IMR-90 (cell line): ENCODE results near the gene ASTL. TPM values are rescaled to one million over a fixed set of nuclear protein-coding genes. Genes with fewer than 3 reads are reported as not detected.

Experiments used
- ATAC-seq: fragments of 200-7000 bp; cut with Tn5 transposase; 2 replicates; pipeline ENCODE4 v1.9.1; 2020; ENCODE audit warnings: low read depth, mild to moderate bottlenecking, moderate library complexity
- BruUV-seq: library from RNA; stranded (reverse); fragments of 400-500 nt; replicated peaks from 2 replicates; lab custom pipeline; 2021; lab: Mats Ljungman, UMichigan
- CTCF ChIA-PET: fragments of 300-600 bp; formaldehyde crosslinking; extraction: SDS; loops from one replicate; lab custom pipeline; 2021; ENCODE audit warnings: antibody characterized with exemption; lab: Yijun Ruan, JAX
- POLR2A ChIA-PET: fragments of 300-600 bp; sonication (Branson Sonifier 250); formaldehyde crosslinking; loops from one replicate; lab custom pipeline; 2022; ENCODE audit warnings: antibody characterized with exemption; ENCODE audit not compliant: unreplicated experiment; lab: Charles Lee
- DNase-seq: peaks from one replicate; pipeline ENCODE4 v3.0.0; 2013
- H2AFZ ChIP-seq: replicated peaks from 2 replicates; pipeline ENCODE3; 2013; ENCODE audit warnings: low read length, mild to moderate bottlenecking; ENCODE audit not compliant: poor library complexity
- H2AK5ac ChIP-seq: 2 replicates; pipeline ENCODE4 v1.6.1; 2013; ENCODE audit warnings: low read depth, low read length, inconsistent platforms
- H2AK9ac ChIP-seq: replicated peaks from 2 replicates; pipeline ENCODE3; 2013; ENCODE audit warnings: mild to moderate bottlenecking, low read depth, low read length, moderate library complexity; ENCODE audit not compliant: poor library complexity
- H2BK120ac ChIP-seq: 2 replicates; pipeline ENCODE4 v1.6.1; 2013; ENCODE audit warnings: low read depth, low read length, inconsistent platforms
- H2BK15ac ChIP-seq: 3 replicates; pipeline ENCODE4 v1.6.1; 2013; ENCODE audit warnings: low read depth, low read length, inconsistent platforms
- H2BK20ac ChIP-seq: 2 replicates; pipeline ENCODE4 v1.6.1; 2013; ENCODE audit warnings: low read depth, mild to moderate bottlenecking, inconsistent platforms, low read length, moderate library complexity
- H2BK5ac ChIP-seq: 2 replicates; pipeline ENCODE4 v1.6.1; 2013; ENCODE audit warnings: mild to moderate bottlenecking, low read depth, low read length, inconsistent platforms; ENCODE audit not compliant: poor library complexity, severe bottlenecking
- H3K14ac ChIP-seq: replicated peaks from 2 replicates; pipeline ENCODE4 v1.6.1; 2013; ENCODE audit warnings: low read depth, low read length, inconsistent platforms
- H3K18ac ChIP-seq: 2 replicates; pipeline ENCODE4 v1.6.1; 2013; ENCODE audit warnings: low read depth, low read length, control low read depth
- H3K23ac ChIP-seq: 2 replicates; pipeline ENCODE4 v1.6.1; 2013; ENCODE audit warnings: low read depth, low read length, inconsistent platforms
- H3K27ac ChIP-seq: 2 replicates; pipeline ENCODE4 v1.5.1; 2013; ENCODE audit warnings: mild to moderate bottlenecking, control low read depth, low read length; ENCODE audit not compliant: insufficient read depth
- H3K27me3 ChIP-seq: 2 replicates; pipeline ENCODE4 v1.6.1; 2013; ENCODE audit warnings: low read length; ENCODE audit not compliant: control insufficient read depth, insufficient read depth
- H3K36me3 ChIP-seq: 2 replicates; pipeline ENCODE4 v1.6.1; 2013; ENCODE audit warnings: low read length, mixed read lengths; ENCODE audit not compliant: control insufficient read depth, insufficient read depth
- H3K4ac ChIP-seq: 2 replicates; pipeline ENCODE4 v1.6.1; 2013; ENCODE audit warnings: low read depth, low read length, inconsistent platforms
- H3K4me1 ChIP-seq: 2 replicates; pipeline ENCODE4 v1.6.1; 2013; ENCODE audit warnings: low read length, mixed read lengths; ENCODE audit not compliant: control insufficient read depth, insufficient read depth
- H3K4me2 ChIP-seq: 2 replicates; pipeline ENCODE4 v1.6.1; 2013; ENCODE audit warnings: low read depth, mild to moderate bottlenecking, control low read depth, low read length, moderate library complexity
- H3K4me3 ChIP-seq: 2 replicates; pipeline ENCODE4 v1.5.1; 2013; ENCODE audit warnings: low read depth, mild to moderate bottlenecking, control low read depth, low read length, moderate library complexity; ENCODE audit not compliant: insufficient read depth
- H3K56ac ChIP-seq: 2 replicates; pipeline ENCODE4 v1.6.1; 2013; ENCODE audit warnings: low read length, inconsistent platforms; ENCODE audit not compliant: insufficient read depth; ENCODE audit errors: extremely low read depth
- H3K79me1 ChIP-seq, 2 experiments: 2 replicates each; pipeline ENCODE4 v1.6.1; 2013; ENCODE audit warnings: low read length in 2 of 2, inconsistent platforms in 1 of 2, low read depth in 1 of 2
- H3K9ac ChIP-seq: 2 replicates; pipeline ENCODE4 v1.6.1; 2013; ENCODE audit warnings: low read depth, low read length, control low read depth
- H3K9me1 ChIP-seq: 2 replicates; pipeline ENCODE4 v1.6.1; 2013; ENCODE audit warnings: low read length, inconsistent platforms; ENCODE audit not compliant: insufficient read depth
- H3K9me3 ChIP-seq: 2 replicates; pipeline ENCODE4 v1.6.1; 2013; ENCODE audit warnings: low read length; ENCODE audit not compliant: control insufficient read depth, insufficient read depth
- H4K20me1 ChIP-seq: 2 replicates; pipeline ENCODE4 v1.6.1; 2013; ENCODE audit warnings: low read length, inconsistent platforms; ENCODE audit not compliant: insufficient read depth
- H4K5ac ChIP-seq: 2 replicates; pipeline ENCODE4 v1.6.1; 2013; ENCODE audit warnings: mild to moderate bottlenecking, low read depth, low read length, control low read depth
- H4K8ac ChIP-seq, 2 experiments: 2 replicates each; pipeline ENCODE4 v1.6.1; 2013; ENCODE audit warnings: low read depth in 2 of 2, low read length in 2 of 2, control low read depth in 1 of 2, inconsistent platforms in 1 of 2
- H4K91ac ChIP-seq: 2 replicates; pipeline ENCODE4 v1.6.1; 2013; ENCODE audit warnings: low read depth, low read length, inconsistent platforms; ENCODE audit not compliant: insufficient read depth
- BHLHE40 ChIP-seq: fragments of 150-350 bp; IDR thresholded peaks from 2 replicates; pipeline ENCODE4 v1.6.1; 2016; ENCODE audit warnings: mild to moderate bottlenecking, low read depth, low read length
- CEBPB ChIP-seq: IDR thresholded peaks from 2 replicates; pipeline ENCODE4 v1.6.1; 2012; ENCODE audit warnings: low read depth, low read length, improper control_type of control experiment
- CHD1 ChIP-seq: IDR thresholded peaks from 2 replicates; pipeline ENCODE4 v1.6.1; 2012; ENCODE audit warnings: low read depth, low read length, improper control_type of control experiment
- FOS ChIP-seq: fragments of 150-350 bp; IDR thresholded peaks from 2 replicates; pipeline ENCODE4 v1.6.1; 2016; ENCODE audit warnings: low read depth, low read length
- MAFK ChIP-seq: IDR thresholded peaks from 2 replicates; pipeline ENCODE4 v1.6.1; 2012; ENCODE audit warnings: low read depth, low read length, improper control_type of control experiment
- MAZ ChIP-seq: IDR thresholded peaks from 2 replicates; pipeline ENCODE4 v1.6.1; 2012; ENCODE audit warnings: low read depth, mild to moderate bottlenecking, low read length, improper control_type of control experiment, moderate library complexity, borderline replicate concordance
- MXI1 ChIP-seq: IDR thresholded peaks from 2 replicates; pipeline ENCODE4 v1.6.1; 2012; ENCODE audit warnings: low read depth, mild to moderate bottlenecking, low read length, moderate library complexity, borderline replicate concordance
- NFE2L2 ChIP-seq: fragments of 150-350 bp; IDR thresholded peaks from 2 replicates; pipeline ENCODE4 v1.6.1; 2016; ENCODE audit warnings: low read depth, mild to moderate bottlenecking, low read length
- POLR2A ChIP-seq: IDR thresholded peaks from 2 replicates; pipeline ENCODE4 v1.6.1; 2012; ENCODE audit warnings: mild to moderate bottlenecking, low read depth, low read length
- RAD21 ChIP-seq: IDR thresholded peaks from 2 replicates; pipeline ENCODE4 v1.6.1; 2012; ENCODE audit warnings: low read length, improper control_type of control experiment
- RCOR1 ChIP-seq: IDR thresholded peaks from 2 replicates; pipeline ENCODE4 v1.6.1; 2012; ENCODE audit warnings: mild to moderate bottlenecking, low read length, improper control_type of control experiment; ENCODE audit not compliant: insufficient replicate concordance
- RFX5 ChIP-seq: IDR thresholded peaks from 2 replicates; pipeline ENCODE4 v1.8.0; 2012; ENCODE audit warnings: low read depth, mild to moderate bottlenecking, low read length, moderate library complexity
- SMC3 ChIP-seq: fragments of 150-350 bp; IDR thresholded peaks from 2 replicates; pipeline ENCODE4 v1.6.1; 2016; ENCODE audit warnings: low read depth, mild to moderate bottlenecking, antibody characterized with exemption, low read length, moderate library complexity
- WGBS, 2 experiments: methylation state at CpG; one replicate each; pipeline versions ENCODE4 v1.1.5 to v1.1.7; 2013; ENCODE audit warnings: missing lambda C conversion rate in 2 of 2; ENCODE audit not compliant: insufficient read length in 1 of 2; ENCODE audit errors: extremely low coverage in 2 of 2; 5-methylcytosine and 5-hydroxymethylcytosine counted together
- dilution Hi-C: fragments of 300-500 bp; cut with HindIII; formaldehyde crosslinking; loops from one replicate; pipeline ENCODE4 v1.14.3; 2018; ENCODE audit warnings: low sequenced_read_pairs; ENCODE audit not compliant: unreplicated experiment
- in situ Hi-C: fragments of 300-500 bp; cut with MboI; formaldehyde crosslinking; loops from 3 replicates; pipeline ENCODE4 v1.14.3; 2019; ENCODE audit warnings: low sequenced_read_pairs, inconsistent platforms, mixed read lengths
- intact Hi-C: fragments of 100-400 bp; cut with micrococcal nuclease; formaldehyde crosslinking; loops from 2 replicates; pipeline ENCODE4 v1.10.0; 2022
- polyA plus RNA-seq, 3 experiments: library from polyadenylated mRNA; depleted of rRNA; stranded (reverse); fragments of >200 nt; gene quantifications; 2 replicates each; pipeline ENCODE4 v1.2.3, GENCODE V29; 2012; ENCODE audit warnings: low replicate concordance in 1 of 3
- total RNA-seq: library from RNA; depleted of rRNA; stranded (reverse); fragments of >200 nt; gene quantifications from 2 replicates; pipeline ENCODE4 v1.2.3, GENCODE V29; 2012
- TF ChIP-seq, protein P1 (sequence below): fragments of 150-350 bp; IDR thresholded peaks from 2 replicates; pipeline ENCODE4 v1.6.1; 2017; ENCODE audit warnings: mild to moderate bottlenecking, antibody characterized with exemption, low read length, low read depth
- TF ChIP-seq, protein P2 (sequence below): conservative IDR thresholded peaks from 2 replicates; pipeline ENCODE4 v1.5.1; 2012; ENCODE audit warnings: mild to moderate bottlenecking, low read depth, low read length, improper control_type of control experiment
- TF ChIP-seq, protein P3 (sequence below): fragments of 150-350 bp; IDR thresholded peaks from 2 replicates; pipeline ENCODE4 v1.6.1; 2016; ENCODE audit warnings: low read depth, mild to moderate bottlenecking, low read length, moderate library complexity, borderline replicate concordance

Gene ASTL
- total and polyA plus RNA-seq, 2 of the 4 experiments (the other 2 are of a cell fraction) = not detected

DNA sequence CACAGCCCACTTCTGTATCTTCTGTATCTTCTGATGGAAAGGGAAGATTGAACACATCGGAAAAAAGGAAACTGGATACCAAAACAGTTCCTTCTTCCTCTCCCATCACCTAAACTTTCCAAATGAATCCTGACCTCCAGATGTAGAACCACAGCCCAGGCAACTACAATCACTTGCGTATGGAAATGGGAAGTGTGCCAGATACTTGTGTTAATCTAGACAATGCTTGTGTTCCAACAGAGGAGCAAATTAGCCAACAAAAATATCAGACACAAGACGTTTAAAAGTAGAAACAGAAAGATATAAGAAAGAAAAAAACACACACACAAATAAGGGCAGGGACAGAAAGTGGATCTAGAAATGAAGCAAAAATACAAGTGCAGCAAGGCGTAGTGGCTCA lies 38.4 kb upstream of the ASTL start:
- 0 out of 2 replicates have a peak, but pooled peaks cover 3% of the 10 kb centered on the region for H3K9me1 ChIP-seq
- no peak for DNase-seq
- H3K4me3 ChIP-seq = no peak overlapping the region
- H3K9ac ChIP-seq = no peak overlapping the region
- dilution Hi-C loops = no loop called here
- no peak overlapping the region for H2AFZ ChIP-seq
- no peak overlapping the region for H2BK5ac ChIP-seq
- no peak overlapping the region for H4K91ac ChIP-seq
- intact Hi-C loops = no loop called here
- no TSS peak for BruUV-seq
- H3K4ac ChIP-seq = no peak overlapping the region
- WGBS, 2 experiments = no CpG with 5 or more reads among the region's 4 CpGs
- no peak overlapping the region for H2BK20ac ChIP-seq
- no peaks in the 10 kb centered on the region for H3K9me3 ChIP-seq
- no peak overlapping the region for H2BK120ac ChIP-seq
- H3K23ac ChIP-seq = no peak overlapping the region
- H3K56ac ChIP-seq = no peak overlapping the region
- POLR2A ChIA-PET = no interaction called here
- CTCF ChIA-PET = no interaction called here
- peaks cover 2% of the 10 kb centered on the region; the same call in 1 of the 2 replicates for H3K4me1 ChIP-seq
- no peak overlapping the region for H3K27ac ChIP-seq
- no peak overlapping the region for H2AK9ac ChIP-seq
- H3K27me3 ChIP-seq = no peaks in the 10 kb centered on the region
- H4K5ac ChIP-seq = no peak overlapping the region
- in situ Hi-C loops = no loop called here
- H4K20me1 ChIP-seq = no peaks in the 10 kb centered on the region
- H3K36me3 ChIP-seq = no peaks in the 10 kb centered on the region
- H3K18ac ChIP-seq = no peak overlapping the region
- H3K14ac ChIP-seq = no peak overlapping the region
- no peak overlapping the region for H4K8ac ChIP-seq
- TF ChIP-seq, protein P1, sequence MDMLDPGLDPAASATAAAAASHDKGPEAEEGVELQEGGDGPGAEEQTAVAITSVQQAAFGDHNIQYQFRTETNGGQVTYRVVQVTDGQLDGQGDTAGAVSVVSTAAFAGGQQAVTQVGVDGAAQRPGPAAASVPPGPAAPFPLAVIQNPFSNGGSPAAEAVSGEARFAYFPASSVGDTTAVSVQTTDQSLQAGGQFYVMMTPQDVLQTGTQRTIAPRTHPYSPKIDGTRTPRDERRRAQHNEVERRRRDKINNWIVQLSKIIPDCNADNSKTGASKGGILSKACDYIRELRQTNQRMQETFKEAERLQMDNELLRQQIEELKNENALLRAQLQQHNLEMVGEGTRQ = no peak
- TF ChIP-seq CEBPB = no peak
- TF ChIP-seq MAZ = no peak
- TF ChIP-seq FOS = no peak
- no peak for TF ChIP-seq RAD21
- no peak for TF ChIP-seq POLR2A
- TF ChIP-seq NFE2L2 = no peak
- TF ChIP-seq, protein P2, sequence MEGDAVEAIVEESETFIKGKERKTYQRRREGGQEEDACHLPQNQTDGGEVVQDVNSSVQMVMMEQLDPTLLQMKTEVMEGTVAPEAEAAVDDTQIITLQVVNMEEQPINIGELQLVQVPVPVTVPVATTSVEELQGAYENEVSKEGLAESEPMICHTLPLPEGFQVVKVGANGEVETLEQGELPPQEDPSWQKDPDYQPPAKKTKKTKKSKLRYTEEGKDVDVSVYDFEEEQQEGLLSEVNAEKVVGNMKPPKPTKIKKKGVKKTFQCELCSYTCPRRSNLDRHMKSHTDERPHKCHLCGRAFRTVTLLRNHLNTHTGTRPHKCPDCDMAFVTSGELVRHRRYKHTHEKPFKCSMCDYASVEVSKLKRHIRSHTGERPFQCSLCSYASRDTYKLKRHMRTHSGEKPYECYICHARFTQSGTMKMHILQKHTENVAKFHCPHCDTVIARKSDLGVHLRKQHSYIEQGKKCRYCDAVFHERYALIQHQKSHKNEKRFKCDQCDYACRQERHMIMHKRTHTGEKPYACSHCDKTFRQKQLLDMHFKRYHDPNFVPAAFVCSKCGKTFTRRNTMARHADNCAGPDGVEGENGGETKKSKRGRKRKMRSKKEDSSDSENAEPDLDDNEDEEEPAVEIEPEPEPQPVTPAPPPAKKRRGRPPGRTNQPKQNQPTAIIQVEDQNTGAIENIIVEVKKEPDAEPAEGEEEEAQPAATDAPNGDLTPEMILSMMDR = no peak
- TF ChIP-seq BHLHE40 = no peak
- TF ChIP-seq RFX5 = no peak
- TF ChIP-seq MAFK = no peak
- no peak for TF ChIP-seq CHD1
- no peak for TF ChIP-seq SMC3
- TF ChIP-seq, protein P3, sequence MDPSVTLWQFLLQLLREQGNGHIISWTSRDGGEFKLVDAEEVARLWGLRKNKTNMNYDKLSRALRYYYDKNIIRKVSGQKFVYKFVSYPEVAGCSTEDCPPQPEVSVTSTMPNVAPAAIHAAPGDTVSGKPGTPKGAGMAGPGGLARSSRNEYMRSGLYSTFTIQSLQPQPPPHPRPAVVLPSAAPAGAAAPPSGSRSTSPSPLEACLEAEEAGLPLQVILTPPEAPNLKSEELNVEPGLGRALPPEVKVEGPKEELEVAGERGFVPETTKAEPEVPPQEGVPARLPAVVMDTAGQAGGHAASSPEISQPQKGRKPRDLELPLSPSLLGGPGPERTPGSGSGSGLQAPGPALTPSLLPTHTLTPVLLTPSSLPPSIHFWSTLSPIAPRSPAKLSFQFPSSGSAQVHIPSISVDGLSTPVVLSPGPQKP = no peak
- no peak for TF ChIP-seq RCOR1
- no peak for TF ChIP-seq MXI1
- H3K79me1 ChIP-seq = no peaks in the 10 kb centered on the region
- H2AK5ac ChIP-seq = no peak overlapping the region
- H2BK15ac ChIP-seq = no peak overlapping the region
- no peak for ATAC-seq
- no peak overlapping the region for H3K4me2 ChIP-seq
